GM23338 (cell line): ENCODE data around the gene CSH2. TPM values are rescaled to one million over a fixed set of nuclear protein-coding genes. Genes with fewer than 3 reads are reported as not detected.

Source experiments
- ATAC-seq: fragments of 200-7000 bp; cut with Tn5 transposase; 3 replicates; pipeline ENCODE4 v1.9.1; 2020
- DNase-seq: peaks from one replicate; pipeline ENCODE4 v3.0.0-alpha.2; 2015; ENCODE audit warnings: low spot score
- H2AFZ ChIP-seq: fragments of 200-600 bp; sonication (generic); 2 replicates; pipeline ENCODE4 v1.8.0; 2016; ENCODE audit warnings: antibody characterized with exemption, mild to moderate bottlenecking, moderate library complexity
- H3F3A ChIP-seq: fragments of 200-600 bp; sonication (generic); replicated peaks from 2 replicates; pipeline ENCODE4 v1.8.0; 2017; ENCODE audit warnings: antibody characterized with exemption, mixed run types, low read depth
- H3K27ac ChIP-seq: fragments of 200-600 bp; sonication (generic); 2 replicates; pipeline ENCODE4 v1.6.1; 2016; ENCODE audit warnings: low read depth
- H3K27me3 ChIP-seq: fragments of 200-600 bp; sonication (generic); 2 replicates; pipeline ENCODE4 v1.8.0; 2016; ENCODE audit warnings: mild to moderate bottlenecking, mixed run types, moderate library complexity; ENCODE audit not compliant: insufficient read depth
- H3K36me3 ChIP-seq: fragments of 200-600 bp; sonication (generic); 2 replicates; pipeline ENCODE4 v1.8.0; 2016; ENCODE audit warnings: mild to moderate bottlenecking; ENCODE audit not compliant: insufficient read depth
- H3K4me1 ChIP-seq: fragments of 200-600 bp; sonication (generic); 2 replicates; pipeline ENCODE4 v1.8.0; 2016; ENCODE audit warnings: mild to moderate bottlenecking, moderate library complexity; ENCODE audit not compliant: insufficient read depth
- H3K4me2 ChIP-seq: fragments of 200-600 bp; sonication (generic); 2 replicates; pipeline ENCODE4 v1.7.1; 2017; ENCODE audit warnings: mixed run types
- H3K4me3 ChIP-seq: fragments of 200-600 bp; sonication (generic); 2 replicates; pipeline ENCODE4 v1.6.1; 2016; ENCODE audit warnings: mixed run types
- H3K79me2 ChIP-seq: fragments of 200-600 bp; sonication (generic); replicated peaks from 2 replicates; pipeline ENCODE4 v1.8.0; 2017; ENCODE audit warnings: mild to moderate bottlenecking; ENCODE audit not compliant: insufficient read depth
- H3K9me2 ChIP-seq: fragments of 200-600 bp; sonication (generic); 2 replicates; pipeline ENCODE4 v1.8.0; 2017; ENCODE audit not compliant: insufficient read depth
- H4K20me1 ChIP-seq: fragments of 200-600 bp; sonication (generic); replicated peaks from 2 replicates; pipeline ENCODE4 v1.8.0; 2017; ENCODE audit warnings: mild to moderate bottlenecking; ENCODE audit not compliant: insufficient read depth
- H3K27ac Mint-ChIP-seq: 2 replicates; pipeline ENCODE4 v1.8.0; 2020; ENCODE audit warnings: inconsistent platforms, mild to moderate bottlenecking, moderate library complexity, mixed read lengths
- H3K27me3 Mint-ChIP-seq: 3 replicates; pipeline ENCODE4 v1.8.0; 2022; ENCODE audit warnings: low read depth, mild to moderate bottlenecking, moderate library complexity, mixed read lengths, inconsistent platforms; ENCODE audit not compliant: insufficient read depth, poor library complexity
- H3K36me3 Mint-ChIP-seq: 3 replicates; pipeline ENCODE4 v1.8.0; 2021; ENCODE audit warnings: low read depth, mild to moderate bottlenecking, inconsistent platforms, moderate library complexity, mixed read lengths
- H3K4me1 Mint-ChIP-seq: 3 replicates; pipeline ENCODE4 v1.8.0; 2020; ENCODE audit warnings: mild to moderate bottlenecking, inconsistent platforms, mixed read lengths
- H3K4me3 Mint-ChIP-seq: 3 replicates; pipeline ENCODE4 v1.8.0; 2021; ENCODE audit warnings: moderate library complexity, mild to moderate bottlenecking, inconsistent platforms, mixed read lengths
- H3K9me3 Mint-ChIP-seq: 3 replicates; pipeline ENCODE4 v1.8.0; 2020; ENCODE audit warnings: moderate library complexity, mild to moderate bottlenecking, inconsistent platforms, mixed read lengths
- CREB1 ChIP-seq: fragments of 250-450 bp; sonication (Bioruptor Pico); IDR thresholded peaks from 2 replicates; pipeline ENCODE4 v1.5.0; 2020; ENCODE audit warnings: low read depth, mild to moderate bottlenecking, moderate library complexity
- ETS1 ChIP-seq: IDR thresholded peaks from 2 replicates; pipeline ENCODE4 v1.6.1; 2016; ENCODE audit warnings: antibody characterized with exemption
- NANOG ChIP-seq: IDR thresholded peaks from 2 replicates; pipeline ENCODE4 v1.6.1; 2016; ENCODE audit warnings: antibody characterized with exemption, borderline replicate concordance
- POLR2AphosphoS5 ChIP-seq: IDR thresholded peaks from 2 replicates; pipeline ENCODE4 v1.6.1; 2016; ENCODE audit warnings: antibody characterized with exemption, low read depth
- ZNF114 ChIP-seq: fragments of 250-450 bp; sonication (Bioruptor Pico); IDR thresholded peaks from 2 replicates; pipeline ENCODE4 v1.5.0; 2020; ENCODE audit warnings: mild to moderate bottlenecking, moderate library complexity
- polyA plus RNA-seq: library from polyadenylated mRNA; unstranded; fragments of >200 nt; fragmentation: Nextera tagmentation; extraction: Ambion mirVana; gene quantifications from 2 replicates; pipeline ENCODE4 v1.2.1, GENCODE V29; 2016
- total RNA-seq: library from RNA; depleted of rRNA; stranded (reverse); fragments of >200 nt; shearing (Covaris generic); gene quantifications from 2 replicates; pipeline ENCODE4 v1.2.3, GENCODE V29; 2014
- TF ChIP-seq, protein P1 (sequence below): fragments of 250-450 bp; sonication (Bioruptor Pico); IDR thresholded peaks from 2 replicates; pipeline ENCODE4 v1.5.0; 2020; ENCODE audit warnings: mild to moderate bottlenecking, moderate library complexity

CSH2 gene
- total and polyA plus RNA-seq, 2 experiments from 2014 or later, result 0.37 TPM; not detected in 1

DNA sequence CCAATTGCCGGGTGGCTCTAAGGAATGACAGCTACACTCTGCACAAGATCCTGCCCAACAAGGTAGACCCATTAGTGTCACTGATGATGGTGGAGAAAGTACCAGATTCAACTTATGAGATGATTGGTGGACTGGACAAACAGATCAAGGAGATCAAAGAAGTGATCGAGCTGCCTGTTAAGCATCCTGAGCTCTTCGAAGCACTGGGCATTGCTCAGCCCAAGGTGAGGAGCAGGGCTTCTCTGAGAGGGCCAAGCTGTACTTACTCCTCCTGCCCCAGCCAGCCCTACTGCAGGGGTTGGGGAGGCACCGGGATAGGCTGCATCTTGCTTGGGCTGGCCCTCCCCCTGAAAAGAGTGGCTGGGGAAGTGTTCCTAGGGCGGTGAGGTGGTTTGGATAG is 43.2 kb downstream of the CSH2 start:
- Histone ChIP-seq H3K79me2 (peaks cover 36% of the 10 kb centered on the region), H3K27me3 (no peaks in the 10 kb centered on the region), H3F3A (peaks cover 13% of the 10 kb centered on the region; the same call in 1 of the 2 replicates), H3K9me2 (no peaks in the 10 kb centered on the region), H3K4me3 (no peak overlapping the region), H4K20me1 (peaks cover 26% of the 10 kb centered on the region), H3K27ac (no peak overlapping the region), H3K4me2 (no peak overlapping the region), H3K4me1 (peaks cover 6% of the 10 kb centered on the region; the same call in 1 of the 2 replicates), H2AFZ (no peak overlapping the region), H3K36me3 (peaks cover 50% of the 10 kb centered on the region)
- Mint-ChIP-seq H3K4me1 (peaks cover 21% of the 10 kb centered on the region), H3K27ac (no peak overlapping the region), H3K36me3 (peaks cover 98% of the 10 kb centered on the region), H3K4me3 (no peak overlapping the region), H3K27me3 (peaks cover 28% of the 10 kb centered on the region), H3K9me3 (no peaks in the 10 kb centered on the region)
- DNase-seq (no peak), ATAC-seq (no peak)
- TF ChIP-seq, protein P1, sequence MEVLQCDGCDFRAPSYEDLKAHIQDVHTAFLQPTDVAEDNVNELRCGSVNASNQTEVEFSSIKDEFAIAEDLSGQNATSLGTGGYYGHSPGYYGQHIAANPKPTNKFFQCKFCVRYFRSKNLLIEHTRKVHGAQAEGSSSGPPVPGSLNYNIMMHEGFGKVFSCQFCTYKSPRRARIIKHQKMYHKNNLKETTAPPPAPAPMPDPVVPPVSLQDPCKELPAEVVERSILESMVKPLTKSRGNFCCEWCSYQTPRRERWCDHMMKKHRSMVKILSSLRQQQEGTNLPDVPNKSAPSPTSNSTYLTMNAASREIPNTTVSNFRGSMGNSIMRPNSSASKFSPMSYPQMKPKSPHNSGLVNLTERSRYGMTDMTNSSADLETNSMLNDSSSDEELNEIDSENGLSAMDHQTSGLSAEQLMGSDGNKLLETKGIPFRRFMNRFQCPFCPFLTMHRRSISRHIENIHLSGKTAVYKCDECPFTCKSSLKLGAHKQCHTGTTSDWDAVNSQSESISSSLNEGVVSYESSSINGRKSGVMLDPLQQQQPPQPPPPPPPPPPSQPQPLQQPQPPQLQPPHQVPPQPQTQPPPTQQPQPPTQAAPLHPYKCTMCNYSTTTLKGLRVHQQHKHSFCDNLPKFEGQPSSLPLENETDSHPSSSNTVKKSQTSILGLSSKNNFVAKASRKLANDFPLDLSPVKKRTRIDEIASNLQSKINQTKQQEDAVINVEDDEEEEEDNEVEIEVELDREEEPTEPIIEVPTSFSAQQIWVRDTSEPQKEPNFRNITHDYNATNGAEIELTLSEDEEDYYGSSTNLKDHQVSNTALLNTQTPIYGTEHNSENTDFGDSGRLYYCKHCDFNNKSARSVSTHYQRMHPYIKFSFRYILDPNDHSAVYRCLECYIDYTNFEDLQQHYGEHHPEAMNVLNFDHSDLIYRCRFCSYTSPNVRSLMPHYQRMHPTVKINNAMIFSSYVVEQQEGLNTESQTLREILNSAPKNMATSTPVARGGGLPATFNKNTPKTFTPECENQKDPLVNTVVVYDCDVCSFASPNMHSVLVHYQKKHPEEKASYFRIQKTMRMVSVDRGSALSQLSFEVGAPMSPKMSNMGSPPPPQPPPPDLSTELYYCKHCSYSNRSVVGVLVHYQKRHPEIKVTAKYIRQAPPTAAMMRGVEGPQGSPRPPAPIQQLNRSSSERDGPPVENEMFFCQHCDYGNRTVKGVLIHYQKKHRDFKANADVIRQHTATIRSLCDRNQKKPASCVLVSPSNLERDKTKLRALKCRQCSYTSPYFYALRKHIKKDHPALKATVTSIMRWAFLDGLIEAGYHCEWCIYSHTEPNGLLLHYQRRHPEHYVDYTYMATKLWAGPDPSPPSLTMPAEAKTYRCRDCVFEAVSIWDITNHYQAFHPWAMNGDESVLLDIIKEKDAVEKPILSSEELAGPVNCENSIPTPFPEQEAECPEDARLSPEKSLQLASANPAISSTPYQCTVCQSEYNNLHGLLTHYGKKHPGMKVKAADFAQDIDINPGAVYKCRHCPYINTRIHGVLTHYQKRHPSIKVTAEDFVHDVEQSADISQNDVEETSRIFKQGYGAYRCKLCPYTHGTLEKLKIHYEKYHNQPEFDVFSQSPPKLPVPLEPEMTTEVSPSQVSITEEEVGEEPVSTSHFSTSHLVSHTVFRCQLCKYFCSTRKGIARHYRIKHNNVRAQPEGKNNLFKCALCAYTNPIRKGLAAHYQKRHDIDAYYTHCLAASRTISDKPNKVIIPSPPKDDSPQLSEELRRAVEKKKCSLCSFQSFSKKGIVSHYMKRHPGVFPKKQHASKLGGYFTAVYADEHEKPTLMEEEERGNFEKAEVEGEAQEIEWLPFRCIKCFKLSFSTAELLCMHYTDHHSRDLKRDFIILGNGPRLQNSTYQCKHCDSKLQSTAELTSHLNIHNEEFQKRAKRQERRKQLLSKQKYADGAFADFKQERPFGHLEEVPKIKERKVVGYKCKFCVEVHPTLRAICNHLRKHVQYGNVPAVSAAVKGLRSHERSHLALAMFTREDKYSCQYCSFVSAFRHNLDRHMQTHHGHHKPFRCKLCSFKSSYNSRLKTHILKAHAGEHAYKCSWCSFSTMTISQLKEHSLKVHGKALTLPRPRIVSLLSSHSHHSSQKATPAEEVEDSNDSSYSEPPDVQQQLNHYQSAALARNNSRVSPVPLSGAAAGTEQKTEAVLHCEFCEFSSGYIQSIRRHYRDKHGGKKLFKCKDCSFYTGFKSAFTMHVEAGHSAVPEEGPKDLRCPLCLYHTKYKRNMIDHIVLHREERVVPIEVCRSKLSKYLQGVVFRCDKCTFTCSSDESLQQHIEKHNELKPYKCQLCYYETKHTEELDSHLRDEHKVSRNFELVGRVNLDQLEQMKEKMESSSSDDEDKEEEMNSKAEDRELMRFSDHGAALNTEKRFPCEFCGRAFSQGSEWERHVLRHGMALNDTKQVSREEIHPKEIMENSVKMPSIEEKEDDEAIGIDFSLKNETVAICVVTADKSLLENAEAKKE (CRISPR knock-in tag), result no peak
- TF ChIP-seq ZNF114 (CRISPR knock-in tag) (no peak), POLR2AphosphoS5 (no peak)

DNA sequence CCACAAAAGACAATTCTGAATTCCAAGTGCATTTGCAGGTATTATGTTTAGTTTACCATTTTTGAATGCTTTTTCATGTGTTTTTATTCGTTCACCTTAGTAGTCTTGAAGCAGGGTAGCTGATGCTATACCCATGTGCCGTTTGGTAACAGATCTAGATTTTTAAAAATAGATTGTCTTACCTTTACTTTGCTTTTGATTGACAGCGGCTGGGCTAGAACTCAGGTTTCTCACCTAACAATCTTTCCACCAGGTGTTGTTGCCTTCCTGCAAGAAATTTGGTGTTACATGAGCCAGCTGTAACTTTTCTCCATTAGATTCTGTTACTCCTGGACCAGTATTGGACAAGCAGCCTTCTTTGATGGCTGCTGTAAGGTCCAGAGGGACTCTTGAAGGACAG is 44.5 kb downstream of the CSH2 start:
- peaks cover 98% of the 10 kb centered on the region for H3K36me3 Mint-ChIP-seq
- H3K27me3 Mint-ChIP-seq, result peaks cover 20% of the 10 kb centered on the region
- Histone ChIP-seq H3K9me2 (no peaks in the 10 kb centered on the region), H3K4me3 (peak overlapping the region; percentile 84; the same call in 1 of the 2 replicates), H3K27me3 (no peaks in the 10 kb centered on the region), H3K27ac (no peak overlapping the region), H3K4me2 (no peak overlapping the region), H3F3A (peaks cover 13% of the 10 kb centered on the region; the same call in 1 of the 2 replicates), H4K20me1 (peaks cover 31% of the 10 kb centered on the region), H3K79me2 (peaks cover 39% of the 10 kb centered on the region), H3K4me1 (peaks cover 6% of the 10 kb centered on the region; the same call in 1 of the 2 replicates), H2AFZ (no peak overlapping the region), H3K36me3 (peaks cover 58% of the 10 kb centered on the region)
- no peak overlapping the region for H3K27ac Mint-ChIP-seq
- H3K4me1 Mint-ChIP-seq, result peaks cover 20% of the 10 kb centered on the region
- DNase-seq, result no peak
- ATAC-seq, result no peak
- peak overlapping the region; percentile 100; the same call in 2 of the 3 replicates for H3K4me3 Mint-ChIP-seq
- H3K9me3 Mint-ChIP-seq, result no peaks in the 10 kb centered on the region; the same call in 2 of the 3 replicates
- TF ChIP-seq NANOG (no peak), ETS1 (no peak), CREB1 (no peak)
